Endothelial cell of umbilical vein (primary cell): ENCODE data around the gene AIM2. TPM values are rescaled to one million over a fixed set of nuclear protein-coding genes. Genes with fewer than 3 reads are reported as not detected.

Experiments used
- BruUV-seq: library from RNA; stranded (reverse); fragments of 400-500 nt; replicated peaks from 2 replicates; lab custom pipeline; 2021; lab: Mats Ljungman, UMichigan
- CTCF ChIA-PET: fragments of 300-600, 350-600 bp; sonication (Branson Sonifier 250); formaldehyde crosslinking; loops from one replicate; lab custom pipeline; 2021; ENCODE audit warnings: antibody characterized with exemption, inconsistent platforms; lab: Charles Lee
- POLR2A ChIA-PET: fragments of 300-600, 350-600 bp; sonication (Branson Sonifier 250); formaldehyde crosslinking; loops from one replicate; lab custom pipeline; 2021; ENCODE audit warnings: antibody characterized with exemption, inconsistent platforms; lab: Charles Lee
- DNase-seq: peaks from one replicate; pipeline ENCODE4 v3.0.0-alpha.2; 2011; ENCODE audit warnings: low read depth, low spot score
- FAIRE-seq: peaks from 2 replicates; lab custom pipeline; 2011; peaks lifted over from hg19 to GRCh38; lab: Jason Lieb, UNC
- H2AFZ ChIP-seq: 2 replicates; pipeline ENCODE4 v1.6.0; 2012; ENCODE audit warnings: low read depth, low read length, control low read depth, inconsistent platforms
- H3K27ac ChIP-seq: 2 replicates; pipeline ENCODE4 v1.5.1; 2011; ENCODE audit warnings: low read depth, mild to moderate bottlenecking, control low read depth, low read length, moderate library complexity; ENCODE audit not compliant: insufficient read depth
- H3K27me3 ChIP-seq, 2 experiments: 2 replicates each; pipeline versions ENCODE4 v1.6.0 to v1.6.1; 2011; ENCODE audit warnings: low read length in 2 of 2, mixed read lengths in 1 of 2; ENCODE audit not compliant: control insufficient read depth in 2 of 2, insufficient read depth in 2 of 2
- H3K36me3 ChIP-seq, 2 experiments: 2 replicates in 1 of 2; 3 replicates in 1 of 2; pipeline ENCODE4 v1.5.1; 2011; ENCODE audit warnings: low read length in 2 of 2, mild to moderate bottlenecking in 1 of 2, moderate library complexity in 1 of 2; ENCODE audit not compliant: control insufficient read depth in 2 of 2, insufficient read depth in 2 of 2; ENCODE audit errors: extremely low read depth in 1 of 2
- H3K4me1 ChIP-seq: 3 replicates; pipeline ENCODE4 v1.5.1; 2011; ENCODE audit warnings: mild to moderate bottlenecking, low read length; ENCODE audit not compliant: control insufficient read depth, insufficient read depth; ENCODE audit errors: extremely low read depth
- H3K4me2 ChIP-seq: 2 replicates; pipeline ENCODE4 v1.6.1; 2011; ENCODE audit warnings: low read length, control low read depth, mixed read lengths; ENCODE audit not compliant: insufficient read depth
- H3K4me3 ChIP-seq, 3 experiments: fragments of 200-600 bp in 1 of 3; sonication (generic), shearing (Covaris generic) in 1 of 3; replicated peaks in 1 of 3; 2 replicates each; pipeline ENCODE4 v1.5.1; 2011 to 2016; ENCODE audit warnings: control low read depth in 3 of 3, low read length in 3 of 3, mild to moderate bottlenecking in 2 of 3, inconsistent platforms in 1 of 3, low read depth in 1 of 3, moderate library complexity in 1 of 3; ENCODE audit not compliant: insufficient read depth in 1 of 3
- H3K79me2 ChIP-seq: 2 replicates; pipeline ENCODE4 v1.6.0; 2012; ENCODE audit warnings: low read length, inconsistent platforms; ENCODE audit not compliant: control insufficient read depth, insufficient read depth
- H3K9ac ChIP-seq: replicated peaks from 2 replicates; pipeline ENCODE3; 2011; ENCODE audit warnings: low read length, control low read depth; ENCODE audit not compliant: insufficient read depth; ENCODE audit errors: extremely low read depth
- H3K9me1 ChIP-seq: replicated peaks from 3 replicates; pipeline ENCODE4 v1.6.0; 2011; ENCODE audit warnings: mild to moderate bottlenecking, low read length; ENCODE audit not compliant: control insufficient read depth, insufficient read depth; ENCODE audit errors: extremely low read depth
- H3K9me3 ChIP-seq: replicated peaks from 2 replicates; pipeline ENCODE4 v1.5.1; 2012; ENCODE audit warnings: low read length, inconsistent platforms; ENCODE audit not compliant: control insufficient read depth, insufficient read depth
- H4K20me1 ChIP-seq: replicated peaks from 2 replicates; pipeline ENCODE3; 2011; ENCODE audit warnings: mild to moderate bottlenecking, low read length; ENCODE audit not compliant: control insufficient read depth, insufficient read depth; ENCODE audit errors: extremely low read depth
- FOS ChIP-seq: IDR thresholded peaks from 2 replicates; pipeline ENCODE4 v1.6.1; 2011; ENCODE audit warnings: mild to moderate bottlenecking, low read length, moderate library complexity, borderline replicate concordance; ENCODE audit not compliant: insufficient read depth
- POLR2A ChIP-seq: IDR thresholded peaks from 2 replicates; pipeline ENCODE4 v1.6.1; 2012; ENCODE audit warnings: low read depth, mild to moderate bottlenecking, control low read depth, low read length
- dilution Hi-C: fragments of 300-500 bp; cut with MboI; formaldehyde crosslinking; loops from one replicate; pipeline ENCODE4 v1.15.0; 2019; ENCODE audit warnings: low sequenced_read_pairs; ENCODE audit not compliant: extremely low pct_ligation_motif_present
- intact Hi-C: fragments of 100-400 bp; cut with micrococcal nuclease; formaldehyde crosslinking; loops from one replicate; pipeline ENCODE4 v1.10.0; 2022
- polyA plus RNA-seq, 4 experiments: library from polyadenylated mRNA; depleted of rRNA in 3 of 4; stranded (reverse) in 3 of 4; unstranded in 1 of 4; fragments of >200 nt; gene quantifications; 2 replicates each; pipeline versions ENCODE4 v1.2.1 to v1.2.3, GENCODE V29; 2011 to 2012; ENCODE audit warnings: missing spikeins in 1 of 4
- total RNA-seq: library from RNA; stranded (reverse); gene quantifications from 2 replicates; pipeline ENCODE4 v1.2.3, GENCODE V29; 2021
- TF ChIP-seq, protein P1 (sequence below): IDR thresholded peaks from 2 replicates; pipeline ENCODE4 v1.6.1; 2011; ENCODE audit not compliant: insufficient read depth, insufficient read length
- TF ChIP-seq, protein P2 (sequence below), 2 donors: IDR thresholded peaks; 1 replicate in 1 of 2; 2 replicates in 1 of 2; pipeline ENCODE4 v1.5.1; 2011; ENCODE audit warnings: low read length in 2 of 2, mild to moderate bottlenecking in 2 of 2, moderate library complexity in 2 of 2, control low read depth in 1 of 2, inconsistent platforms in 1 of 2, low read depth in 1 of 2; ENCODE audit not compliant: insufficient read depth in 1 of 2; ENCODE audit errors: extremely low read depth in 1 of 2

The AIM2 gene
- total and polyA plus RNA-seq, 2 donors (not counting 3 experiments of a cell fraction or from before 2014, with no cell fraction given), result not detected

DNA sequence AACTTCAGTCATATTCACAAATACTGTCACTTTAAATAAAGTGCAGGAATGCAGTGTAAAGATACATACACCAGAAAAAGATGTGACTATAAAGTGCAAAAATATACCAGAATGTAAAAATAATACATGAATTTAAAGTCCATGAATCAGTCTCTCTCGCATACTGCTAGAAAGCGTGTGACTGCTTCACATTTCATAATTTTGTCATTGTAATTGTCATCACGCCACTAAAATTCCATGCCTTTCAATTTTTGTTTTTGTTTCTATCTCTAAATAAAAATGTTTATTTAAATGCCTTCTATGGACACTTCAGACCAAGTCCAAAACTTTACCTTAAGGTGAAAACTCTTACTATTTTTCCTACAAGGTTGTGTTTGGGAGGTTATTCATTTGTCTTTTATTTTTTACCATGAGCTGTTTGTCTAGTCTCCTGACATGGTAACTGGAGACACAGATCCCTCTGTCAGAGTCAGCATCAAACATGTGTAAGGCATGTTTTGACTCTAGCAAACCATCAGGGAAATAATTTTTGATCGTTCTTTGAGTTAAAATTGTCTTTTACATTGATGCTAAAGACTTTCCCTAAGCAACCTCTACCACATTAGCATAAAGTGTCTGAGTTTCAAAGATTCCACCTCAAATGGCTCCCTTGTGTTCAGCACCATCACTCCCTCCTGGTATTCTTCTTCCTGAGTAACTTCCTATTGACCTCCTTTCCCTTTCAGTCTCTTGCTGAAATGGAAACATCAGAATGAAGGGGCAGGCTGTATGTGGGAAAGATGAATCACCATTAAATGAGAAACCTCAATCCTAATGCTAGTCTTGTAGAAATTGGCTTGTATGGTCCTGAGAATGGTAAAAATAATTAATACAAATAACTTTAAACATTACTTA, 14.0 kb upstream of the AIM2 start:
- Histone ChIP-seq H3K27ac (no peak overlapping the region), H3K9me3 (no peaks in the 10 kb centered on the region), H3K27me3 (no peaks in the 10 kb centered on the region), H3K4me1 (peaks cover 35% of the 10 kb centered on the region), H3K9ac (no peak overlapping the region), H3K9me1 (no peaks in the 10 kb centered on the region), H3K36me3 (no peaks in the 10 kb centered on the region), H4K20me1 (no peaks in the 10 kb centered on the region), H2AFZ (peak overlapping the region; percentile 36), H3K79me2 (no peaks in the 10 kb centered on the region), H3K4me3 (no peak overlapping the region), H3K4me2 (no peak overlapping the region)
- dilution Hi-C loops, result no loop called here
- TF ChIP-seq FOS, result peak; percentile 66
- TF ChIP-seq POLR2A, result no peak
- TF ChIP-seq, protein P1, sequence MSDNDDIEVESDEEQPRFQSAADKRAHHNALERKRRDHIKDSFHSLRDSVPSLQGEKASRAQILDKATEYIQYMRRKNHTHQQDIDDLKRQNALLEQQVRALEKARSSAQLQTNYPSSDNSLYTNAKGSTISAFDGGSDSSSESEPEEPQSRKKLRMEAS, result no peak
- TF ChIP-seq, protein P2, sequence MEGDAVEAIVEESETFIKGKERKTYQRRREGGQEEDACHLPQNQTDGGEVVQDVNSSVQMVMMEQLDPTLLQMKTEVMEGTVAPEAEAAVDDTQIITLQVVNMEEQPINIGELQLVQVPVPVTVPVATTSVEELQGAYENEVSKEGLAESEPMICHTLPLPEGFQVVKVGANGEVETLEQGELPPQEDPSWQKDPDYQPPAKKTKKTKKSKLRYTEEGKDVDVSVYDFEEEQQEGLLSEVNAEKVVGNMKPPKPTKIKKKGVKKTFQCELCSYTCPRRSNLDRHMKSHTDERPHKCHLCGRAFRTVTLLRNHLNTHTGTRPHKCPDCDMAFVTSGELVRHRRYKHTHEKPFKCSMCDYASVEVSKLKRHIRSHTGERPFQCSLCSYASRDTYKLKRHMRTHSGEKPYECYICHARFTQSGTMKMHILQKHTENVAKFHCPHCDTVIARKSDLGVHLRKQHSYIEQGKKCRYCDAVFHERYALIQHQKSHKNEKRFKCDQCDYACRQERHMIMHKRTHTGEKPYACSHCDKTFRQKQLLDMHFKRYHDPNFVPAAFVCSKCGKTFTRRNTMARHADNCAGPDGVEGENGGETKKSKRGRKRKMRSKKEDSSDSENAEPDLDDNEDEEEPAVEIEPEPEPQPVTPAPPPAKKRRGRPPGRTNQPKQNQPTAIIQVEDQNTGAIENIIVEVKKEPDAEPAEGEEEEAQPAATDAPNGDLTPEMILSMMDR (IDR thresholded peaks at IDR 0.05; ENCODE audit: extremely low read depth in 1 of 2, insufficient read depth in 1 of 2, low read depth in 1 of 2, low read length in 2 of 2), result no peak
- CTCF ChIA-PET, result no interaction called here
- intact Hi-C loops, result no loop called here
- POLR2A ChIA-PET, result no interaction called here
- FAIRE-seq, result no peak
- BruUV-seq, result no TSS peak
- peak; percentile 52 for DNase-seq
